COLO829 (cell line): Measurements from ENCODE around the gene BLACAT1.
A peak's percentile ranks its signal among the peaks of the same experiment; 100 is the strongest.

Experiments used
- DNase-seq: peaks from one replicate; pipeline ENCODE4 v3.0.0; 2012; ENCODE audit warnings: low spot score

BLACAT1 gene

DNA sequence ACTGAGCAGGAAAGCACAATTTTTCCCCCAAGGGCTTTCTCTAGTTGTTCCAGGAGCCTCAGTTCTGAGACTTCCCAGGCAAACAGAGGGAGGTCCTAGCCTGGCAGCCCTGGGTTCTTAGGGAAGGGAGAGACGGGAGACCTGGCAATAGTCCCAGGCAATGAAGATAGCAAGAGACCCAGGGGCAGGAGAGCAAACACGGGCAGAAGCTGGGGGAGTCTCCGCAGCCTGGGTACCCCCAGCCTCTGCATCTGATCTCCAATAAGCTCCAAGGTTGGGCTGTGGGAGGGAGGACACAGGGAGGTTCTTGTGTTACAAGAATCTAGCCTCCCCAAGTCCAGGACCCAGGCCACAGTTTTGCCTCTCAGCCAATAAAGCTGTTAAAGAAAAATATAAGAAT lies 2.4 kb downstream of the BLACAT1 start:
- no peak for DNase-seq

DNA sequence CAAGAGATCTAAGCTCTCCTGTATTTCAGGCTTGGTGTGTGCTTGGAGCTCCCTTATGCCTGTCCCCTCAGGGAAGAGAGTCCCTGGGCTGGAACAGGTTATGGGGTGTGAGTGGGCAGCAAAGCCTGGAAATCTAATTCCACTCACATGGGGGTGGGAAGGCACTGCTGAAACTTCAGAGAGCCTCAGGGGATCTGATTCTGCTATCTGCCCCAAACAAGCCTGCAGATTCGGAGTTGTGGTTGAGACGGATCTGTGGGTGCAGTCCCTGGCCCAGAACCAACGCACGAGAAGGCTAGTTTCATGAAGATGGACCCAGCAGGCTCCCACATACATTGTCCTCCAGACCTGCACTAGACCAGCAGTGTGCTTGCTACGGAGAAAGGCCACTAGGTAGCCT lies 2.9 kb downstream of the BLACAT1 start:
- DNase-seq: no peak

DNA sequence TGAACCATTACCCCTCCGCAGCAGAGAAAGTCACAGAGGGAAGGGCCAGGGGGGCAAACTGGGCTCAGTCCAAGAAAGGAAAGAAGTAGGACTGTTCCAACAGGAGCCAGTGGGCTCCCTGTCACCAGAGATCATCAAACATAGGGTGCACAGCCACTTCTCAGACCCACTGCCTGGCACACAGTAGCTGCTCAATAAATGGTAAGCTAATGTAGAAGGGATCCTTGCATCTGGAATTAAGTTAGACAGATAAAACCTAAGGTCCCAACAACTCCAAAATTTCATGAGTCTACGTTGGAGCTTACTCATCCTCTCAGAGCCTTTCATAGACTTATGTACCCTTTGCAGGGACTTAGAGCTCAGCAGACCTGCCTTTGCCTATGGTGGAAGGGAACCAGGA lies 3.5 kb downstream of the BLACAT1 start:
- DNase-seq: no peak

DNA sequence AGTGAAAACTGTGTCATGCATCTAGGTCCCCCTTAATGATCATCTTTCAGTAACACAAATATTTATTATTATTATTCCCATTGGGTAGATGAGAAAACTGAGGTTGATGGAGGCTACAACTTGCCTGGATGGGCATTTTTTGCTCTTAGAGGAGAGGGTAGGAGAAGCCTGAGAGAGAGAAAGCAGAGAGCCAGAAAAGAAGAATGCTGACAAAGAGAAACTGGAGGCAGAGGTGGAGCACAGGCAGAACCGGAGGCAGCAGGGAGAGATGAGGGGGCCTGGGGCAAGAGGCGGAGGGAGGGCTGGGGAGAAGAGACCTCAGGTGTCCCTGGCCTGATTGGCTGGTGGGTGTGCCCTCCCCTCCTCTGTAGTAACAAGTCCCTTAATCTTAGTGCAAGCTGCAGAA lies 4.1 kb downstream of the BLACAT1 start:
- no peak for DNase-seq

DNA sequence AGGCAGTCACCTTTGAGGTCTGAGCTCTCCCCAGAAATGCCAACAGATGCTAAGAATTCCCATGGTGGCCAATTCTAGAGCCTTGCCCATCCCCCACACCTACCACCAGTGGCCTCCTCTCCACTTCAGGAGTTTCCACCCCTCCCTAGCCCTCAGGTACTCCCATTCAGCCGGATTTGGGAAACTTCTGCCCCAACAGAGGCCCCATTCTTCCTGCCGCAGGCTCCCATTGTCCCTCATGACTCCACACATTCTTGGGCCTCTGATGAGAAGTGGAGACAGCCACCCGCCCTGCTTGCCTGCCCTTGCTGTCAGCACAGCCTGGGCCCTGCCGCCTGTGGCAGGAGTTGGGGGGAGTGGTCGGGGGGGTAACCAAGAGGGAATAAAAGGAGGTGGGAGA lies 4.6 kb downstream of the BLACAT1 start:
- DNase-seq: peak; percentile 56

DNA sequence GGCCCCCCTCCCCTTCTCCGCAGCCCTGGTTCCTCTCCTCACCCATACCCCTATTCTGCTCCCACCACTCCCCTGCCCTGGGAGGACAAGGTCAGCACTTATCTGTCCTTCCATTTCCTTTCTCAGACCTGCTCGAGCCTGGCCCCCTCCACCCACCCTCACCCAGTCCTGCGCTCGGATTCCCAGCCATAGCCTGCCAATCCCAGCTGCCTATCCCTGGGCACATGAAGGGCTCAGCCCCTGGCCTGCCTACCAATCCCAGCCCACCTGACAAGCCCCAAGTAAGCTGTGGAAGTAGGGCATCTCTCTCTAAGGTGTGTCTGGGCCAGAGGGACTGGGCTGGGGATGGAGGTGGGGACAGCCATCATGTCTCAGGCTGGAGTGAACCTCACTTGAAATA lies 5.4 kb downstream of the BLACAT1 start:
- peak; percentile 30 for DNase-seq

DNA sequence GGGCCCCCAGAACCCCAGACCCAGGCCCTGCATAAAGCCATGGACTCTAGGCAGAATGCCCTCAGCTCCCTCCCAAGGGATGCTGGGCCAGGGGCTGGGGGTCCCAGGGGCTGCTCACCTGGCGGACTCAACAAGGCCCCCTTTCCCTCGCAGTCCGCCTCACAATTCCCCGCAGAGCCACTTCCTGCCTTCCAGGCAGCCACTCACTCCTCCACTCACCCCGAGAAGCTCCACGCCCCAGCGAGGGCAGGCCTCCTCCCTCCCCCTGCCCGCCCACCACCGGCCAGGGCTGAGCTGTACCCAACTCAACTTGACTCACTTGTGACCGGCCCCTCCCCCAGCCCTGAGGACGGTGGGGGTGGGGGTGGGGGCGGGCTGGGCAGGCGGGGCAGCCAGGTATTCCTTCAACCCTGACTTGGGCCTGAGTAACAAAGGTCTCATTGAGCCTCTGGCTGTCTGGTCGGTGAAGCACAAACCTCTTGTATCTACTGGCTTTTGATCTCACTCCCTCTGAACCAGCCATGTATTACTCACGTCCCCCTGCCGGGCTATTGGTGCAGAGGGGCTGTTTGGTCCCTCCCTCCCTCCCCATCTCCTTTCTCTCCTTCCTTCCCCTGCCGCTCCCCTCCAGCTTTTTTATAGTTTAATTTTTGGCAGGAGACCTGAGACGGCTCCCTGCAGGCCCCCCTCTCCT lies 5.9 kb downstream of the BLACAT1 start:
- DNase-seq: peak; percentile 99

DNA sequence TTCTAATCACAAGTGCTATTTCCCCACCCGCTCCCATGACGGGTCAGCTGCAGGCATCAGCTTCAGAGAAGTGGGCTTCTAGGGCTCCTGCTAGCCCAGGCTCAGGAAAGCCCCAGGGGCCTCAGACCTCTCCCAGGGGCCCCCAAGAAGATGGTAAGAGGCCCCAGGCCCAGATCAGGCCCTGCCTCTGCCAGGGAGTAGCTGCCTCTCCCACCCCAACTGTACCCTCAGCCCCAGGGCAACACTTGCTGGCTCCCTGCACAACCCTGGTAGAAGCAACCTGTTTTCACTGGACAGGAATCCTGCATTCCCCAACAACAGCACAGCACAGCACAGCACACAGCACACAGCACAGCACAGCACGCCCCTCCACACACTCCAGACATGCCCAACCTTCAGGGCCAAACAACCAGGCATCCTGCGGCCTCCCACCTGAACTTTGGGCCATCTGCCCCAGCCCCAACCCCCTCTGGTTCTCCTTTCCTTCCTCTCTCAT lies 6.5 kb downstream of the BLACAT1 start:
- no peak for DNase-seq

DNA sequence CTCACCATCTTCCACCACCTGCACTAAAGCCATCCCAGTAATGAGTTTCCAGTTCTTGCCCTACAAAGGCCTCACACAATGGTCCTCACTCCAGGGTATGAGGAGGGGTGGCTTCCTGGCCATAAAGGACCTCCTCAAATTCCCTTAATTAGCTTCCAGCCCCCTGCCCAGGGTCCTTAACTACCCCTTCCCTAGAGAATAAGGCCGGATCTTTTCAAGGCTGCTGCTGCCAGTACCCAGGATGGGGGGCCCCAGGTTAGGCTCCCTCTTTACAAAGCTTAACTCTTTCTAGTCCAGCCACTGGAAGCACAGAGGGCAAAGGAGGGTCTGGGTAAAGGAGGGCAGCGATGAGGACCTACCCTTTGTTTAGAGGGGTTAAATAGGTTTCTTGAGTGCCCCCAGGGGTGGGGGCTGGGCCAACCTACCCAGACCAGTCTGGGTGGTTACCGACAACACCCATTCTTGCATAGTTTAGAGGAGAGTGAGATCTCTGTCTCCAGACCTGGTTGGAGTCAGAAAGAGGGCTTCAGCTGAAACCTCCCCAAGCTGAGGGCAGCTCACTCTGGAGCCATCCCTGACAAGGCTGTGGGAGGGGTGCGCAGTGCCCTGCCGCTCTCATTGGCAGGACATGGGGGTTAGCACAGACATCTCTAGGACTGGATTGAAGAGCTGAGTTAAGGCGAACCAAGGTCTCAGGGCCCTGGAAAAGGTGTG lies 7.1 kb downstream of the BLACAT1 start:
- no peak for DNase-seq

DNA sequence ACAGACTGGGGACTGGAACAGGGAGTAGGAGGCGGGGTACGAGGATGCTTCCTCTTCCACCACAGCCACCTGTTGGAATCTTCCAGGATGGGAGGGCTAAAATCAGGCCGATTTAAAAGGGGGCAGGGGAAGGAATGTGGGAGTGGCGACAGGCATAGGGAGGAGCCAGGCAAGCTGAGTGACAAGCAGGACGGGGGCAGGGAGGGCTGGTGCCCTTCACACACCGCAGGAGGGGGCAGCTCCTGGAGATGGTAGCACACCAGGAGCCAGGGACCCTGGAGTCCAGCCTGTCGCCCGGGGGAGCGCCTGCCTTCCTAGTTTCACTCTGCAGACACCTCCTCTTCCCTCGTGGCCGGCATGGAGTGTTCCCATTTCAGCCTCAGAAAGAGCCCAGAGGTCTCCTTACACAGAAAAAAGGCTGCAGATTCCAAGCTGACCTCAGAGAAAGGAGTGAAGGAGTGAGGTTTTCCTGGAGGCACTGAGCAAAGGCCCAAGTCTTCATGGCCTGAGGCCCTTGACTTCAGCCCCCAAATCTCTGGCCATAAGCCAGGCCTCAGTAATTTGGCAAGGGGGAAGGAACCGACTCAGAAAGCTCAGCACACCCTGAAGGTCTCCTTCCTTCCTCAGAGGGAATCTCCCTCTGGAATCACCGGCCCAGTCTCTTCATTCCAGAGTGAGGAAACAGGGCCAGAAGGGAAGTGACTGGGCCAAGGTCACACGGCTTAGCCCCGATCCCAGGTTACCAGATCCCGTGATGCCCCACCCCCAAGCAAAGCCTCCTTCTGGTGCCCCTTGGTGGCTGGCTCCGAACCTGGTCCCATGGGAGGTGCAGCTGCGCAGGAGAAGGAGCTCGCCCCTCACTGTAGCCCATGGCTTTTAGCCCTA lies 8.1 kb downstream of the BLACAT1 start:
- DNase-seq: no peak

DNA sequence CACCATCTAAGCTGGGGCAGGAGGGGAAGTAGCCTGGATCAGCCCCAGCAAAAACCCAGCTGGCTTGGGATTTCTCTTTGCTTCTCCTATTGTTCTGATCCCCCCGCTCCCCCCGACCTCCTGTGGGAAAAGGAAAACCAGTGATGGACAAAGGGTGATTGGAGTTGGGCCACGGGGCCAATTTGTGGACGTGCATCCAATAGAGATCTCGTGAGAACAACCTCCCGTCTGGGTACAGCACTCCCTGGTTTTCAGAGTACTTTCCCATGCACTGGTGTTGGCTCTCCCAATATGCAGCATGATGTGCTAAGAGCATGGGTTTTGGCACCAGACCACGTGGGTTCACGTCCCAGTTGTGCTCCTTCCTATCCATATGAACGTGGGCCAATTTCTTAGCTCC lies 9.0 kb downstream of the BLACAT1 start:
- DNase-seq: no peak

DNA sequence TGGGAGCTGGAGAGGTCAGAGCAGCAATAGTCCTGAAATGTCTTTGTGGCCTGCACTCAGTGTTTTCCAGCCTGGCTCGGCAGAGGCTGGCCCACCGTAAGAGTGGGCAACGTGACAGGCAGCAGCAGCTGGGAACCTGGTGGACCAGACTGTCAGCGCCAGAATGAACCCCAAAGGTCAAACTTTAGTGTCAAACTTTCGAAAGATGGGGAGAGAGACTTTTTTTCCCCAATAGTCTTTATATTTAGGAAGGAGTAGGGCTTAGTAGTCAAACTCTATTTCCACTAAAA lies 10.3 kb downstream of the BLACAT1 start:
- no peak for DNase-seq

DNA sequence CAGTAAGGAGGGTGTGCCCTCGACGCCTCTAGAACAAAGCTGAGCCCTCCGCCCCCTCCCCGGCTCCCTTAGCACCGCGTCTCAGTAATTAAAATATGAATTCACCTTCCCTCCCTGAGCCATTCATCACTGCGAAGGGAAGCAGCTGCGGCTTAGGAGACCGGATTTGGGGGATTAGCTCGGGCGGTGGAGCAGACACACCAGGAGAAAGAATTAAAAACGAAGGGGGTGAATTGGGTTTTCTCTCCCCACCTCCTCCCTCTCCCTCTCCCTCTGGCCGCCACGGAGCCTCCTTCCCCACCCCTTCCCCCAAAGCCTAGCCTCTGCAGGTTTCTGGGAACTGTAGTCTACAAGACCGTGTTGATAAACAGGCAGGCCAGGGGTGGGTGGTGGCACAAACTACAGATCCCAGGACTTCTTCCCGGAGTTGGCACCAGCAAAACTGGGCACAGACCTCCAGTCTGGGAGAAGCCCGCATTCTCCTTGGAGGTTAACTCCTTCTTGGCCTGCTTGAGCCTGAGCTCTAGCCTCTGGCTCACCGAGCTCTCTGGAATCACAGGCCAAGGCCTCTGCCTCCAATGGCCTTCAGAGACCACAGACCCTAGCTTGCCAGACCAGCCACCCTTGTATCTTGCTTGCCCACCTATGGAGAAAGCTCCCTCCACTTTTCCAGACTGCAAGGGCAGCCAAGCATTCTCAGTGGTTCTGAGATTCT lies 10.8 kb downstream of the BLACAT1 start:
- DNase-seq: no peak

DNA sequence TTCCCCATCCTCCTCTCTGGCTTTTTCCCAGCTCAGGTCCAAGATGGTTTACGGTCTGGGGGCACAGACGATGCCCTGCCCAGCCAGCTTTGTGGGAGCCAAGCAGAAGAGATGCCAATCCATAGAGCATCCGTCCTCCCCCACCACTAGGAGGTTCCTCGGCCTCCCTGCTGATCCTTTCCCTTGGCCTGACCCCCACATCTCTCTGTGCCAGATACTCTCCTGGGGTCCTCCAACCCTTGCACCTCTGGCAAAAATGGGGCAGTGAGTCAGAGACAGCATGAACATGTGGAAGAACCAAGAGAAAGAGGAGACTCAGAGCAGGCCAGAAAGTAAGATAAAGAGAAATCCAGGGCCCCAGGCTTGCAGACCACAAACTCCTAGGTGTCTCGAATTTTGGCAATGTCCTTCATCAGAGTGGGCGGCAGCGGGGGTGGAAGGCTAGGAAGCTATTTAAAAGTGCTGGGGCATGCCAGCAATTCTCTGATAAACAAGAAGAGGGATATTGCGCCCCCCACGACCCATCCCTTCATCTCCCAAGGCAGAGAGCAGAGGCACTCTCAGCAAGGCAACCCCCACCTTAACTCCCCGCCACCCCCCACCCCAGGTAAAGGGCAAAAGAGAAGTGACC lies 11.4 kb downstream of the BLACAT1 start:
- DNase-seq: no peak

DNA sequence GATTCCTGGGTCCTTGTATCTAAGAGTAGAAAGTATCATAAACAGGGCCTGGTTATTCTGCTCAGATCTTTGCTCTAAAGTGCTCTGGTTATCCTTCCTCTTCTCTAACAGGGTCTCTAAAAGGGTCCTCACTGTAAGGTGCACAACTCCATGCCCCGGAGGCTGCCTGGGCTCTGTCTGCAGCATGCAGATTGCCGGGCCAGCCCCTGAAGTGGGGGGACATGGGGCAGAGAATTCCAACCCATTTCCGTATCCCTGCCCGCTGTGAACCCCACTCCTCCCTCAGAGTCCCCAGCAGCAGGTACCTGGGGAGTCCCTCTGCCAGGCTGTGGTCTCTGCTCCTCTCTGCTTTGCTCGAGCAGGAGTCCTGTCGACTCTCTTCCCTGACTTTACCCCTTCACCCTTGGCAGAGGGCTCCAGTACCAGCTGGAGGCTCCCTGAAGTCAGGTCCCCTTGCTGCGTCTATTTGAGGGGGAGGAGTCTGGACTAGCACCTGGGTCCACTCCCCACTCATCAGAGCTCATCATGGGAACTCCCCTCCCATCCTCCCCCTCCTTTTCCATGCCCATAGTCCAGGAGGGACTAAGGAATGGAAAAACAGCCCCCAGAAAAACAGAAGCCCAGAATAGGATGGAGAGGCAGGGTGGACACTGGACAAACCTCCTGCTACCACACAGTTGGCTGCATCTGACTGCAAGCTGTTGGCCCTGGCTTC lies 12.1 kb downstream of the BLACAT1 start:
- no peak for DNase-seq

DNA sequence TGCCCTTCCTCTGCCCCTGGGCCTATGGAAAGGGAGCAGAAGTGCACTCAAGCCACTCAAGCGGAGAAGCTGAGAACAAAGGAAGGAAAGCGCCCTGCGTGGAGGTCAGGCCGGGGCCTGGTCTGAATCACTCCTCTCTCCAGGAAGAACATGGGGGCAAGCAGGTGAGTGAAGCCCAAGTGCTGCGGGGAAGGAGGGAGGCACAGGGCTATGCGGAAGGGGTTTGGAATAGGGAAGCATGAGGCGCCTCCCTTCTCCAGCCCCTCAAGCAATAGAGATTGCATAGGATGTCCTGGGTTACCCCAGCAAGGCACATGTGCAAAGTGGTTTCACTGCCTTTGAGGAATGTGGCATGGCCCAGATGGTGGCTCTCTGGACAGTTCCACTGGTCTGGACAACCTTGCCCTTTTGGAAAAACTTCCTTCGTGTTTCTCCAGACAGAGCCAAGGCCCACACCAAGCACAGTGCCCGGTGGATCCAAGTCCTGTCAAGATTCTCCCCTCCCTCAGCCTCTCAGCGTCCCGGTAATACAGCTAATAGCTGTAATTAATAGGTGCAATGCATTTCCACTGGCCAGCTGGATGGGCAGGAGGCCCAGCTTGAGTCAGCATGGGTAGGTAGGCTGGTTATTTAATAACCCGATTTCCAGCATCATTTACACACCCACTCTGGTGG lies 13.7 kb downstream of the BLACAT1 start:
- no peak for DNase-seq

DNA sequence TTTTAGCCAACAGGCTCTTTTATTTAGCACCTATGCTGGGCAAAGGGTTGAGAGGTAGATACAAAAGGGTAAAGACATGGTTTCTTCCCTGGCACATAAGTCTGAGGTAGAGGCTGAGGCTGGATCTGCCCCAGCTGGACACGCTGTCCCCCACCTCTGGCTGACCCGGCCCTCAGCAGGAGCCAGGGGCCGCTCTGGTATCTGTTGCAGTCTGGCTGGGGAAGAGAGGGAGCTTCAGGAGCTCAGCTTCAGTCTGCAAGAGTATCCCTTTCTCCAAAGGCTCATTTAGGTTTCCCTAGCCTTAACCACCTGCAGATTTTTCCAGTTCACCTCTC lies 14.2 kb downstream of the BLACAT1 start:
- no peak for DNase-seq

DNA sequence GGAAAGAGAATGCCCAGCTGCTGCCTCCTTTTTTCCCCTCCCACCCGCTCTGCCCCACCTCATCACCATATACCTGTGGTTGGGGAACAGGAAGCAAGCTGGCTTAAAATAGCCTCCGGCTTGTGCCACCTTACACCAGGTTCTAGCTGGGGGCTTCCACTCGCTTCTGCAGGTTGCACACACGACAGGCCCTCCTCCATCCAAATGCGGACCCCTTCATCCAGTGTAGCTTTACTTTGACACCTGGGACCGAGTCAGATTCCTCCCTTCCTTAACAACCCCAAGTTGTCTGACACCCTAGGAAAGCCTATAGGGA lies 14.6 kb downstream of the BLACAT1 start:
- DNase-seq: no peak

DNA sequence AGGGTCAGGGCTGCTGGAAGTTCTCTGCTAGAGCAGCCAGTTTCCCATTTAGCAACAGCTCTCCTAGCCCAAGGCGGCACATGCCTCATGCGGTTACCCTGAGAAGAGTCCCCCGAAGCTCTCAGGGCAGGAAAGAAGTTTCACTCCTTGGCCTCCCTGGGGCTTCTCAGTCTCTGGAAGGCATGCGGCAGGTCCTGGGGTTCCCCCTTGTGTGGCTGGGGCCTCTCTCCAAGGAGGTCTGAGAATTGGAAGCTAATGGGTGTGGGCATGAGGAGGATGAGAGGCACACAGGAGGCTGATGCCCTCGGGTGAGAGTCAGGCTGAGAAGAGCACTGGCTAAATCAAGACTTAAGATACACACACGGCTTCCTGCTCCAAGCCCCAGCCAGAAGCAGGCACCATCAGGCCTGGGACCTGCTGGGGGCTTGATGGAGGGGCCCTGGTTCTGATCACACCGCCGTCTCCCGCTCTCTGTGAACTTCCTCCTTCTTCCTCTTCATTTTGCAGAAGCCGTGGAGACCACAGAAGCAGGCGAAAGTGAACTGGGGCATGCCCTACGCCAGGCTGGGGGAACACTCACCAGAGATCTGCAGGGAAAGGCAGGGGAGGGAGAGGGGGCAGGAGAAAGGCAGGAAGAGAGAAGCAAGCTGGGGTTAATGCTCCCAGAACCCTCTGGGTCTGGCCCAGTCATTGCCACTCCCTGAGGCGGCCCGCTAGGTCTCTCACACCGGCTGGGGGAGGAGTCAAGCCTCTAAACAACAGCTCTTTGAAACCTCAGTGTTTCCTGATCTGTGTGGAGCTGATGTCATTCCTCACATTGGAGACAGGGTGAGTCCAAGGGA lies 15.1 kb downstream of the BLACAT1 start:
- peak; percentile 97 for DNase-seq

DNA sequence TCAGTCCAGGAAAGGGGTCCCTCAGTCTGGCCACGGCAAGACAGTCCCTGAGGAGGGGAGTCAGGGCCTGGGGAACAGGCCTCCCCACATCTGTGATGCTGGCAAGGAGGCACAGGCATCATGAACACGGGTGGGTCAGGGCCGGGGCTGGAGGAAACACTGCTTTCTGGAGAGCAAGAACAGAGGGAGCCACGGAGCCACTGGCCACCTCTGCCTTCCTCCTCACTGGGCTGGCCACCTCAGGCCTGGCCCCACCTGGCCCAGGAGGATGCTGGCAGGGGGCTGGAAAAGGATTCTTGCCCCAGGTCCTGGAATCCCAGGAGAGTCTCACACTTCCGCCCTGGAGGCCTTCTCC lies 15.7 kb downstream of the BLACAT1 start:
- DNase-seq: no peak
